ENCODE data around the gene WSCD2. TPM values are rescaled to one million over a fixed set of nuclear protein-coding genes. Genes with fewer than 3 reads are reported as not detected.

Gene WSCD2
- total RNA-seq, 1 donor from 2014 or later = not detected

- no peak for TF ChIP-seq CTCF (conservative IDR thresholded peaks at IDR 0.05; ENCODE audit: low read depth, low read length)
- H3K4me3 ChIP-seq (ENCODE audit: low read depth, low read length) = no peak overlapping the region
- no peak for DNase-seq (ENCODE audit: low read depth)
These were observed 22.5 kb upstream of the WSCD2 start for GRCh38 chr12:108106599-108106998.

- no peak for TF ChIP-seq CTCF (conservative IDR thresholded peaks at IDR 0.05; ENCODE audit: low read depth, low read length)
- no peak overlapping the region for H3K4me3 ChIP-seq (ENCODE audit: low read depth, low read length)
- DNase-seq (ENCODE audit: low read depth) = no peak
These were observed 21.8 kb upstream of the WSCD2 start for GRCh38 chr12:108107293-108107692.

GRCh38 chr12:108109504-108109903 is 19.6 kb upstream of the WSCD2 start:
- DNase-seq (ENCODE audit: low read depth) = no peak
- no peak for TF ChIP-seq CTCF (conservative IDR thresholded peaks at IDR 0.05; ENCODE audit: low read depth, low read length)
- no peak overlapping the region for H3K4me3 ChIP-seq (ENCODE audit: low read depth, low read length)

- H3K4me3 ChIP-seq (ENCODE audit: low read depth, low read length) = no peak overlapping the region
- DNase-seq (ENCODE audit: low read depth) = no peak
- no peak for TF ChIP-seq CTCF (conservative IDR thresholded peaks at IDR 0.05; ENCODE audit: low read depth, low read length)
These were observed 19.1 kb upstream of the WSCD2 start for GRCh38 chr12:108109954-108110353.

- H3K4me3 ChIP-seq (ENCODE audit: low read depth, low read length) = no peak overlapping the region
- TF ChIP-seq CTCF (conservative IDR thresholded peaks at IDR 0.05; ENCODE audit: low read depth, low read length) = no peak
- no peak for DNase-seq (ENCODE audit: low read depth)
These were observed 18.2 kb upstream of the WSCD2 start for GRCh38 chr12:108110844-108111243.

GRCh38 chr12:108112832-108113556 is 16.1 kb upstream of the WSCD2 start:
- DNase-seq (ENCODE audit: low read depth) = no peak
- no peak for TF ChIP-seq CTCF (conservative IDR thresholded peaks at IDR 0.05; ENCODE audit: low read depth, low read length)
- H3K4me3 ChIP-seq (ENCODE audit: low read depth, low read length) = no peak overlapping the region

All from epithelial cell of proximal tubule (primary cell).